ENCODE data around the gene BCL2. TPM values are rescaled to one million over a fixed set of nuclear protein-coding genes. Genes with fewer than 3 reads are reported as not detected.

Gene BCL2
- total and polyA plus RNA-seq, 7 donors, result 1.1 to 27.0 (median 8.9) TPM

DNA sequence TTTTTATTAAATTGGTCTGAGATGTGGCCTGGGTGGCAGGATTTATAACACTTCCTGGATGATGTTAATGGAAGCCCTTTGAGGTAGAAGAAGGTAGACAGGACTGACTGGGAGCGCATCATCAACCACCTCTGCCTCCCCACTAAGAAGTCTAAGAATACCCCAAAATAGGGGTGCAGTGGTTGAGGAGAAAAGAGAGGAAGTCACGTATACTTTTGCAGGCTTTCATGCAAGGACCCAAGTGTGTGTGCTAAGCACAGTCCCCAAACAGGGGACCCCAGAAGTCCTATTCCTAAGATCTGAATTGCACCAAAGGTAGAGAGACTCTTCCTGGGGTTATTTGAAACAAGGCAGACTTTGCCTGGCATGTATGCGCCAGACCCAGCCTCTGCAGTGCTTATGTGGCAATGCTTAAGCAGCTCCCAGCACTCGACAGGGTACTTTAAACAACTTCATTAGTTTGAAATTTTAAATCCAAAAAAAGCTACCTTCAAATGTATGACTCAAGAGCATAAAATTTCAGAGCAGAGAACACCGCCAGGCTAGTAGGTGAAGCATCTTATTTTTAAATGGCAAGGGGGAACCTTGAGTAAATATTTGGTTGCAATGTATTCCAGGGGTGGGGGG, 35.3 kb downstream of the BCL2 start:
- intact Hi-C loops (cut with DNase I), result no loop called here
- Histone ChIP-seq H3K27me3 (ENCODE audit: insufficient read depth in 3 of 3, low read length in 2 of 3) (no peaks in the 10 kb centered on the region), H3K4me3 (no peak overlapping the region), H3K36me3 (ENCODE audit: insufficient read depth in 1 of 2, low read depth in 1 of 2) (no peaks in the 10 kb centered on the region), H3K27ac (no peak overlapping the region), H3K9me3 (no peaks in the 10 kb centered on the region), H3K4me1 (peaks cover 44% of the 10 kb centered on the region)
- 88 to 95% (median 91%) methylated on average over 5 of the region's 5 CpGs for WGBS, 3 donors
- ATAC-seq, result no peak
- TF ChIP-seq, protein P1, sequence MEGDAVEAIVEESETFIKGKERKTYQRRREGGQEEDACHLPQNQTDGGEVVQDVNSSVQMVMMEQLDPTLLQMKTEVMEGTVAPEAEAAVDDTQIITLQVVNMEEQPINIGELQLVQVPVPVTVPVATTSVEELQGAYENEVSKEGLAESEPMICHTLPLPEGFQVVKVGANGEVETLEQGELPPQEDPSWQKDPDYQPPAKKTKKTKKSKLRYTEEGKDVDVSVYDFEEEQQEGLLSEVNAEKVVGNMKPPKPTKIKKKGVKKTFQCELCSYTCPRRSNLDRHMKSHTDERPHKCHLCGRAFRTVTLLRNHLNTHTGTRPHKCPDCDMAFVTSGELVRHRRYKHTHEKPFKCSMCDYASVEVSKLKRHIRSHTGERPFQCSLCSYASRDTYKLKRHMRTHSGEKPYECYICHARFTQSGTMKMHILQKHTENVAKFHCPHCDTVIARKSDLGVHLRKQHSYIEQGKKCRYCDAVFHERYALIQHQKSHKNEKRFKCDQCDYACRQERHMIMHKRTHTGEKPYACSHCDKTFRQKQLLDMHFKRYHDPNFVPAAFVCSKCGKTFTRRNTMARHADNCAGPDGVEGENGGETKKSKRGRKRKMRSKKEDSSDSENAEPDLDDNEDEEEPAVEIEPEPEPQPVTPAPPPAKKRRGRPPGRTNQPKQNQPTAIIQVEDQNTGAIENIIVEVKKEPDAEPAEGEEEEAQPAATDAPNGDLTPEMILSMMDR (IDR thresholded peaks at IDR 0.05), result no peak
- DNase-seq, result no peak

DNA sequence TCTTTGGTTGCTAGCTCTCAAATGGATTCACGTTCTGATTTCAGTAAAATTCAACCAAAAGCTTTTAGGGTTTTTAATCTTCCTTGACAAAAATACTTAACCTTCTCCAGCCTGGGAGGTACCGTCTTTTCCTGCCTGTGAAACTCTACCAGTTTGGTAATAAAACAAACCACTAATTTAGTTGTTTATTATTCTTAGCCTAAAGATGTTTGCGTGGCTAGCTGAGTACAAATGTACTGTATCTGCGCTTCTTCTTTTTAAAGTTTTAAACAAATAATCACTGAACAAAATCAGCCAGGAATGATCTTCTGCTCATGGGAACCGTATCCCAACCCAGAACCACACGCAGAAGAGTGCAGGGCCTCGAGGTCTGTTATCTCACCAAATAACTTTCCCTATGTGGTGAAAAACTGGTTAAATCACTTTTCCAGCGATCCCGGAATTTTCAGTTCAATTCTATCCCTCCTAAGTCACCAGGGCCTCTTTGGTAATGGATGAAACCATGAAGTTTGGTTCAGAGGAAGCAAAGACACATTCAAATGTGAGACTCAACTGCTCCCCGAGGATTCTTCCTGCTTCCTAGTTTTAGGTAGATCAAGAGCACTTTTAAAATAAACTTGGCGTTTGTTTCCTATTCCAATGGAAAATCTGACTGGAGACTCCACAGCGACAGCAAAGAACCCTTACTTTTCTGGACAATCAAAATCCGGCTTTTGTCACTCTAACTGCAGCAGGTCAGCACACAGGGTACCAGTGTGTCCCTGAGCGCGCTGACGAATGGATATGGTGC, 36.1 kb downstream of the BCL2 start:
- Histone ChIP-seq H3K4me3 (no peak overlapping the region), H3K4me1 (peaks cover 41% of the 10 kb centered on the region), H3K9me3 (no peaks in the 10 kb centered on the region), H3K27me3 (ENCODE audit: insufficient read depth in 3 of 3, low read length in 2 of 3) (no peaks in the 10 kb centered on the region), H3K36me3 (ENCODE audit: insufficient read depth in 1 of 2, low read depth in 1 of 2) (no peaks in the 10 kb centered on the region), H3K27ac (no peak overlapping the region)
- TF ChIP-seq, protein P1 (IDR thresholded peaks at IDR 0.05), result no peak
- ATAC-seq, result no peak
- intact Hi-C loops (cut with DNase I), result no loop called here
- 76 to 82% (median 77%) methylated on average over 16 of the region's 16 CpGs for WGBS, 3 donors
- no peak for DNase-seq

DNA sequence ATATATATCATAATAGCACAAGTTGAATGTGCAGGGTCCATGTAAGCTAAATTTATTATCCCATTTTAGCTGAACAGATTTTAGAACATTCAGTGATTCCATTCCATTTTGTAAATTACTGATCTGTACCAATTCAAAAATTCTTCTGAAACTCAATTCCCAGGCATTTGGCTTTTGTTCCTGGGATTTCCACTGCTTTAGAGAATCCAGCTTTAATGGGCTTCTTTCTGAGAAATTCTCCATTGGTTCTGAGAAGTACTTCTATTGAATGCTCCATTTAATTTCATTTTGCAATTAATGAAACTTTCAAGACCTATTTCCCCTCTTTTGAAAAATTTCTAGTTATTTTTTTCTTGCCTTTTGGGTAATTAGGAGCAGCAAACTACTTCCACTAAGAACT, 36.8 kb downstream of the BCL2 start:
- intact Hi-C loops (cut with DNase I), result no loop called here
- Histone ChIP-seq H3K27ac (no peak overlapping the region), H3K27me3 (ENCODE audit: insufficient read depth in 3 of 3, low read length in 2 of 3) (no peaks in the 10 kb centered on the region), H3K4me3 (no peak overlapping the region), H3K4me1 (peaks cover 37% of the 10 kb centered on the region), H3K9me3 (no peaks in the 10 kb centered on the region), H3K36me3 (ENCODE audit: insufficient read depth in 1 of 2, low read depth in 1 of 2) (no peaks in the 10 kb centered on the region)
- DNase-seq (no peak), ATAC-seq (no peak)
- TF ChIP-seq, protein P1 (IDR thresholded peaks at IDR 0.05), result no peak

DNA sequence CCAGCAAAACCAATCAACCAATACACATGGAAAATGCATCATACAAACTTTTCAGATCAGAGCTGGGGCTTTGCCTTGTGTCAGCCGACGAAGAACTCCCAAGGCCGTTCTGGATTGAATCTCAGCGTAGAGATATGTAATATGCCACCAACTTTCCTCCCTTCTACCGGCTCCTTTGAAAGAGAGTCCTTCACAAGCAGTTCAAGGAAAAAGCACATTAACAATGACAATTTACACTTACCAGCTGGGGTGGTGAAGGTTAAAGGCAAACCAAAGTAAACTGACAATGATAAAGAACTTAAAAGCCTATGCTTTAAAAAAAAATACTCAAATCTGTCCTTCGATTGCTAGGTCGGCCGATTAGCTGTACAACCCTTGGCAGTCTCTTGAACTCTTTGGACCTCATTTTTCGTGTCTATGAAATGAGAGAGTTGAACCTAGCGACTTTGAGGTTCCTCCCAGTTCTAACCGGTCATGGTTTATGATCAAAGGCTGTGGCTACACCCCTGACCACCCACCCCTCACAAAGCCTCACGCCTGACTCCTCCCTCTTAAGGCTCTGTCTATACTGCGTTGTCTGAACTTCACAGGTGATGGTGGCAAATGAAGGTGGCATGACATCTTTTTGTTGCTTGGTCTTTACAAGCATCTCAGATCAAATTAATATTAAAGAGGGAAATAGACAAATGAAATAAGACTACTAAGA, 46.2 kb downstream of the BCL2 start:
- WGBS, 3 donors, result 48 to 73% (median 49%) methylated on average over 13 of the region's 13 CpGs
- TF ChIP-seq, protein P1 (IDR thresholded peaks at IDR 0.05), result no peak
- H3K27me3 ChIP-seq (ENCODE audit: insufficient read depth in 3 of 3, low read length in 2 of 3), result no peaks in the 10 kb centered on the region
- H3K4me3 ChIP-seq, result peak overlapping the region; percentile 58
- ATAC-seq (peak in 3 of 4 donors; percentile 29 to 63 (median 60)), DNase-seq (no peak)
- H3K36me3 ChIP-seq (ENCODE audit: insufficient read depth in 1 of 2, low read depth in 1 of 2), result no peaks in the 10 kb centered on the region
- H3K4me1 ChIP-seq, result peaks cover 23% of the 10 kb centered on the region
- peak overlapping the region; percentile 89 for H3K27ac ChIP-seq
- intact Hi-C loops (cut with DNase I), result loop anchor here (5.0 kb wide), 2 partner anchors 44 to 81 kb away; partner anchors contain the start of gene BCL2 (in 2 of the 2)
- no peaks in the 10 kb centered on the region for H3K9me3 ChIP-seq
